ENCODE data around the gene ABCA10.
A peak's percentile ranks its signal among the peaks of the same experiment; 100 is the strongest.
"Not testable (repeated sequence)": the region's sequence is repeated elsewhere in the genome, so short reads cannot be mapped to it uniquely, and the experiment has no call there.

Gene ABCA10

GRCh38 chr17:69228576-69228975 lies at the start of gene ABCA10:
ABCA10 (minus strand) TSS chr17:69228824; CDS start chr17:69225358, 3,466 bp downstream.
- DNase-seq (ENCODE audit: low read depth in 2 of 2) = no peak

GRCh38 chr17:69276279-69276678 lies 47.7 kb upstream of the ABCA10 start:
- DNase-seq (ENCODE audit: low read depth in 2 of 2) = not testable (repeated sequence)

- DNase-seq (ENCODE audit: low read depth in 2 of 2) = no peak
Observed at GRCh38 chr17:69275751-69276150, 47.1 kb upstream of the ABCA10 start.

GRCh38 chr17:69271023-69271422 lies 42.4 kb upstream of the ABCA10 start:
- DNase-seq (ENCODE audit: low read depth in 2 of 2) = no peak

GRCh38 chr17:69269131-69269998 lies 40.7 kb upstream of the ABCA10 start:
- peak; percentile 90 to 91 for DNase-seq (ENCODE audit: low read depth in 2 of 2)

- peak; percentile 10 to 11 for DNase-seq (ENCODE audit: low read depth in 2 of 2)
Observed at GRCh38 chr17:69268543-69269014, 40.0 kb upstream of the ABCA10 start.

- no peak for DNase-seq (ENCODE audit: low read depth in 2 of 2)
Observed at GRCh38 chr17:69267219-69267618, 38.6 kb upstream of the ABCA10 start.

- DNase-seq (ENCODE audit: low read depth in 2 of 2) = no peak
Observed at GRCh38 chr17:69265873-69266272, 37.2 kb upstream of the ABCA10 start.

GRCh38 chr17:69254187-69254586 lies 25.6 kb upstream of the ABCA10 start:
- peak in 1 of 2 experiments; percentile 6 for DNase-seq (ENCODE audit: low read depth in 2 of 2)

GRCh38 chr17:69250641-69251040 lies 22.0 kb upstream of the ABCA10 start:
- DNase-seq (ENCODE audit: low read depth in 2 of 2) = no peak

GRCh38 chr17:69246726-69247375 lies 18.2 kb upstream of the ABCA10 start:
- peak; percentile 29 to 32 for DNase-seq (ENCODE audit: low read depth in 2 of 2)

GRCh38 chr17:69246202-69246601 lies 17.6 kb upstream of the ABCA10 start:
- no peak for DNase-seq (ENCODE audit: low read depth in 2 of 2)

- DNase-seq (ENCODE audit: low read depth in 2 of 2) = no peak
Observed at GRCh38 chr17:69245617-69246016, 17.0 kb upstream of the ABCA10 start.

GRCh38 chr17:69239611-69240600 lies 11.3 kb upstream of the ABCA10 start:
- no peak for DNase-seq (ENCODE audit: low read depth in 2 of 2)

- no peak for DNase-seq (ENCODE audit: low read depth in 2 of 2)
Observed at GRCh38 chr17:69236946-69237345, 8.3 kb upstream of the ABCA10 start.

- no peak for DNase-seq (ENCODE audit: low read depth in 2 of 2)
Observed at GRCh38 chr17:69236464-69236863, 7.8 kb upstream of the ABCA10 start.

- DNase-seq (ENCODE audit: low read depth in 2 of 2) = peak; percentile 48 to 54
Observed at GRCh38 chr17:69235338-69236058, 6.9 kb upstream of the ABCA10 start.

- DNase-seq (ENCODE audit: low read depth in 2 of 2) = no peak
Observed at GRCh38 chr17:69232650-69233049, 4.0 kb upstream of the ABCA10 start.

- no peak for DNase-seq (ENCODE audit: low read depth in 2 of 2)
Observed at GRCh38 chr17:69231521-69231920, 2.9 kb upstream of the ABCA10 start.

GRCh38 chr17:69230939-69231338 lies 2.3 kb upstream of the ABCA10 start:
- no peak for DNase-seq (ENCODE audit: low read depth in 2 of 2)

GRCh38 chr17:69228018-69228417 lies 606 bp downstream of the ABCA10 start:
- DNase-seq (ENCODE audit: low read depth in 2 of 2) = no peak
